HEK293T (cell line): ENCODE results near the gene PACRG.

Experiments
- CTCF ChIA-PET: fragments of 350-600 bp; formaldehyde crosslinking; extraction: SDS; loops from one replicate; lab custom pipeline; 2021; ENCODE audit warnings: antibody characterized with exemption, inconsistent platforms; lab: Yijun Ruan, JAX
- POLR2A ChIA-PET: fragments of 350-600 bp; formaldehyde crosslinking; extraction: SDS; loops from one replicate; lab custom pipeline; 2020; ENCODE audit warnings: antibody characterized with exemption, inconsistent platforms; lab: Yijun Ruan, JAX
- DNase-seq: peaks from one replicate; pipeline ENCODE4 v3.0.0; 2012; ENCODE audit warnings: mixed read lengths; ENCODE audit errors: extremely low spot score
- ARNT ChIP-seq: fragments of 450-650 bp; IDR thresholded peaks from 2 replicates; pipeline ENCODE4 v1.6.1; 2017; ENCODE audit warnings: mild to moderate bottlenecking
- BHLHE40 ChIP-seq: fragments of 450-650 bp; IDR thresholded peaks from 2 replicates; pipeline ENCODE4 v1.6.1; 2016; ENCODE audit warnings: mild to moderate bottlenecking, moderate library complexity, borderline replicate concordance
- CTBP1 ChIP-seq: fragments of 450-650 bp; IDR thresholded peaks from 2 replicates; pipeline ENCODE4 v1.6.1; 2016; ENCODE audit warnings: borderline replicate concordance
- ELF4 ChIP-seq: fragments of 450-650 bp; IDR thresholded peaks from 2 replicates; pipeline ENCODE4 v1.6.1; 2017; ENCODE audit warnings: antibody characterized with exemption
- FOXA1 ChIP-seq: fragments of 450-650 bp; IDR thresholded peaks from 2 replicates; pipeline ENCODE4 v1.6.1; 2016; ENCODE audit warnings: mild to moderate bottlenecking
- FOXK2 ChIP-seq: fragments of 450-650 bp; IDR thresholded peaks from 2 replicates; pipeline ENCODE4 v1.6.1; 2016; ENCODE audit warnings: mild to moderate bottlenecking
- FOXM1 ChIP-seq: fragments of 450-650 bp; IDR thresholded peaks from 2 replicates; pipeline ENCODE4 v1.6.1; 2017; ENCODE audit warnings: mild to moderate bottlenecking, borderline replicate concordance
- HDGF ChIP-seq: fragments of 450-650 bp; IDR thresholded peaks from 2 replicates; pipeline ENCODE4 v1.6.1; 2017; ENCODE audit warnings: antibody characterized with exemption, borderline replicate concordance
- L3MBTL2 ChIP-seq: fragments of 450-650 bp; conservative IDR thresholded peaks from 2 replicates; pipeline ENCODE4 v1.6.1; 2016; ENCODE audit warnings: mild to moderate bottlenecking
- LEF1 ChIP-seq: fragments of 450-650 bp; IDR thresholded peaks from 2 replicates; pipeline ENCODE4 v1.6.1; 2017; ENCODE audit warnings: mild to moderate bottlenecking, borderline replicate concordance
- NFRKB ChIP-seq: fragments of 450-650 bp; IDR thresholded peaks from 2 replicates; pipeline ENCODE4 v1.6.1; 2016; ENCODE audit warnings: mild to moderate bottlenecking, moderate library complexity
- SP1 ChIP-seq: fragments of 450-650 bp; IDR thresholded peaks from 2 replicates; pipeline ENCODE4 v1.6.1; 2017
- SUZ12 ChIP-seq: fragments of 450-650 bp; IDR thresholded peaks from 2 replicates; pipeline ENCODE4 v1.6.1; 2016; ENCODE audit warnings: mild to moderate bottlenecking
- TARDBP ChIP-seq: fragments of 450-650 bp; IDR thresholded peaks from 2 replicates; pipeline ENCODE4 v1.6.1; 2016
- ZNF384 ChIP-seq: fragments of 450-650 bp; IDR thresholded peaks from 2 replicates; pipeline ENCODE4 v1.6.1; 2016
- TF ChIP-seq, protein P1 (sequence below): fragments of 450-650 bp; IDR thresholded peaks from 2 replicates; pipeline ENCODE4 v1.6.1; 2016

The PACRG gene

GRCh38 chr6:163062790-163063189 lies 335.0 kb downstream of the PACRG start:
- no peak for DNase-seq
- POLR2A ChIA-PET, result no interaction called here
- no peak for TF ChIP-seq L3MBTL2
- no peak for TF ChIP-seq ZNF384
- TF ChIP-seq LEF1, result no peak
- no peak for TF ChIP-seq BHLHE40
- TF ChIP-seq SUZ12, result no peak
- no peak for TF ChIP-seq ELF4
- no peak for TF ChIP-seq ARNT
- no peak for TF ChIP-seq FOXM1
- no peak for TF ChIP-seq NFRKB
- TF ChIP-seq SP1, result no peak
- TF ChIP-seq TARDBP, result no peak
- CTCF ChIA-PET, result no interaction called here

DNA sequence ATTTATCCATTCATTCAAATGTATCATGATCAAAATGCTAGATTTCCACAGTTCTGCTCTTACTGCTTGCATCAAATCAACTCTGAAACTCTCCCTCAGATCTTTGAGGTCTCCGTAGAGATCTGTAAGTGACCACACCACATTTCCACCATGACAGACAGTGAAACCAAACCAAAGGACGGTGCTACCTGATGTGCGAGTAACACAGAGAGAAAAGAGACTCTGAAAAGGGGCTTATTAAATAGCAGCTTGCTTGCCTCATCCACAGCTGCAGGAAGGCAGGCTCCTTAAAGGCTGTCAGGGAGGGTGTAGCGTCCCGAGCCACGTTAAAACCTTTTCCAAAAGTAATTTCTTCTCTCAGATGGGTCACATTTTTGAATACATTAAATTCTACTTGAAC lies 335.8 kb downstream of the PACRG start:
- DNase-seq, result no peak
- TF ChIP-seq SUZ12, result no peak
- TF ChIP-seq ZNF384, result no peak
- no peak for TF ChIP-seq FOXK2
- no peak for TF ChIP-seq ELF4
- TF ChIP-seq, protein P1, sequence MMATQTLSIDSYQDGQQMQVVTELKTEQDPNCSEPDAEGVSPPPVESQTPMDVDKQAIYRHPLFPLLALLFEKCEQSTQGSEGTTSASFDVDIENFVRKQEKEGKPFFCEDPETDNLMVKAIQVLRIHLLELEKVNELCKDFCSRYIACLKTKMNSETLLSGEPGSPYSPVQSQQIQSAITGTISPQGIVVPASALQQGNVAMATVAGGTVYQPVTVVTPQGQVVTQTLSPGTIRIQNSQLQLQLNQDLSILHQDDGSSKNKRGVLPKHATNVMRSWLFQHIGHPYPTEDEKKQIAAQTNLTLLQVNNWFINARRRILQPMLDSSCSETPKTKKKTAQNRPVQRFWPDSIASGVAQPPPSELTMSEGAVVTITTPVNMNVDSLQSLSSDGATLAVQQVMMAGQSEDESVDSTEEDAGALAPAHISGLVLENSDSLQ, result no peak
- no peak for TF ChIP-seq ARNT
- no peak for TF ChIP-seq BHLHE40
- TF ChIP-seq LEF1, result no peak
- no peak for TF ChIP-seq L3MBTL2
- no peak for TF ChIP-seq HDGF
- TF ChIP-seq SP1, result no peak
- TF ChIP-seq CTBP1, result no peak
- TF ChIP-seq FOXA1, result no peak
- TF ChIP-seq FOXM1, result no peak
- TF ChIP-seq TARDBP, result no peak
- no peak for TF ChIP-seq NFRKB
- POLR2A ChIA-PET, result no interaction called here
- CTCF ChIA-PET, result interaction anchor here (0.6 kb wide), 1 partner anchor 1036 kb away, joined by 5 read pairs; no protein-coding TSS in a partner anchor

DNA sequence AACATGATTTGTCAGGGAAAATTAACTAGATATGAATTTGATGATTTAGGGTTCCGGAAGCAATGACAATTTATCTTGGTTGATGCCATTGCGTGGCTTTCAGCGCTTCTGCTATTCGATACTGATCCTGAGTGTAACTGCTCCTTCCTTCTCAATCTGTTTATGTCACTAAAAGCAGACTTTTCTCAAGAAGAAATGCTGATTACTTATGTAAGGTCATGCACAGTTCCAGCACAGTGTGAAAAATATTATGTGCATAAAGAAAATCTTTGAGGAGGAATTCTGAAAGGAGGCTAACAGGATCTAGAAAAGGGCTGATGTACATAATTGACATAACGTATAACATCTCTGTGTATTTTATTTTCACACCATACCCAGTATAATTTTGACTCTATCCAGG lies 336.6 kb downstream of the PACRG start:
- no peak for DNase-seq
- ChIA-PET POLR2A (no interaction called here), CTCF (no interaction called here)
- TF ChIP-seq, protein P1, result no peak
- TF ChIP-seq ZNF384 (no peak), HDGF (no peak), TARDBP (no peak), FOXM1 (no peak), FOXK2 (no peak), NFRKB (no peak), CTBP1 (no peak), L3MBTL2 (no peak), ELF4 (no peak), SP1 (no peak), SUZ12 (no peak)

DNA sequence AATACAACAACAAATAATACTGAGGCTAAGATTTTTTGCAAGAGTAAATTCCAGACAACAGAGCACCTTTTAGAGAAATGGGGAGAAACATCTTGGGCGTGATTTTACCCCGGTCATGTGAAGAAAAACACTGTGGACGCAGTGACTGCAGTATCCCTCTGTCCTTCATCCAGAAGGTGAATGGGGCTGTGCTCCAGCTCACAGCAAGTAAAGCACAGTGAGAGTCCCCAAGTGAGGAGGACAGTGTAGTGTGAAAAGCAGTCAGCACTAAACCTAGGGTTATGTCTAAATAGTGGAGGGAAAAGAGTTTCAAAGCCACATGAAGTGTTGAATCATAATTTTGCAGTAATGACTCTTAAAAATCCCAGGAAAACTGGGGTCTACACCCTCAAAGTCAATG lies 338.4 kb downstream of the PACRG start:
- TF ChIP-seq CTBP1 (no peak), LEF1 (no peak), FOXK2 (no peak), FOXM1 (no peak), ELF4 (no peak), HDGF (no peak), ZNF384 (no peak), SP1 (no peak), TARDBP (no peak), FOXA1 (no peak), NFRKB (no peak), ARNT (no peak), L3MBTL2 (no peak), SUZ12 (no peak), BHLHE40 (no peak)
- TF ChIP-seq, protein P1, result no peak
- DNase-seq, result no peak
- ChIA-PET CTCF (no interaction called here), POLR2A (no interaction called here)

- DNase-seq, result no peak
- CTCF ChIA-PET, result no interaction called here
- POLR2A ChIA-PET, result no interaction called here
- no peak for TF ChIP-seq FOXK2
- TF ChIP-seq L3MBTL2, result no peak
- TF ChIP-seq LEF1, result no peak
- TF ChIP-seq ZNF384, result no peak
- no peak for TF ChIP-seq FOXM1
- TF ChIP-seq NFRKB, result no peak
- TF ChIP-seq SP1, result no peak
- no peak for TF ChIP-seq SUZ12
- no peak for TF ChIP-seq CTBP1
- TF ChIP-seq FOXA1, result no peak
These were observed 349.4 kb downstream of the PACRG start for GRCh38 chr6:163077134-163077533.

DNA sequence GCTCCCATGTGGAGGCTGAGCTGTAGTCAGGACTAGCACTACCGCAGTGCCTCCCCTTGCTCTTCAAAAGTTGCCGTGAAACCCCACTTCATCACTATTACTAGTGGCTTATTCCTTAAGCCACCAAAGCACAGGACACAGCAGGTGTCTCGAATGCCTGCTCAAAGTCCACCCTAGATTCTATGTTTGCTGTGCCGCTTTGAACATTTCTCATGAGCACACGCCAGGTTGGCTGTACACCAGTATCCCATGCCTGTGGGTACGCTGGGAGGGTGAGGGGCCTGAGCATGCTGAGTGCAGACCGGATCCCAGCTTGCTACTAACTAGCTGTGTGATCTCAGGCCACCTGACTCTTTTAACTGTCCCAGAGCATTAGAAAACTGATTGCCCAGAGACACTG lies 350.9 kb downstream of the PACRG start:
- CTCF ChIA-PET, result no interaction called here
- TF ChIP-seq LEF1, result no peak
- TF ChIP-seq ZNF384, result no peak
- TF ChIP-seq TARDBP, result no peak
- no peak for TF ChIP-seq FOXM1
- TF ChIP-seq HDGF, result no peak
- TF ChIP-seq, protein P1, result no peak
- no peak for TF ChIP-seq SP1
- no peak for TF ChIP-seq FOXA1
- no peak for TF ChIP-seq BHLHE40
- TF ChIP-seq FOXK2, result no peak
- POLR2A ChIA-PET, result no interaction called here
- DNase-seq, result no peak
